Liver (tissue), 3 donors: ENCODE data around the gene ST3GAL4.

Source experiments
- CTCF ChIP-seq: fragments of 150-350 bp; IDR thresholded peaks from 2 replicates; pipeline ENCODE4 v1.5.1; 2017; ENCODE audit warnings: improper control_type of control experiment, low read depth, low read length; ENCODE audit not compliant: missing input control
- TAF1 ChIP-seq: conservative IDR thresholded peaks from 2 replicates; pipeline ENCODE4 v1.6.1; 2016; ENCODE audit warnings: antibody characterized with exemption, mild to moderate bottlenecking
- YY1 ChIP-seq: IDR thresholded peaks from 2 replicates; pipeline ENCODE4 v1.6.1; 2016; ENCODE audit warnings: antibody characterized with exemption, mild to moderate bottlenecking
- TF ChIP-seq, protein P1 (sequence below): IDR thresholded peaks from 2 replicates; pipeline ENCODE4 v1.6.1; 2016; ENCODE audit warnings: antibody characterized with exemption, mild to moderate bottlenecking
- TF ChIP-seq, protein P2 (sequence below): IDR thresholded peaks from 2 replicates; pipeline ENCODE4 v1.6.1; 2016; ENCODE audit warnings: antibody characterized with exemption
- donor health status: healthy.
- donor health status: healthy.

DNA sequence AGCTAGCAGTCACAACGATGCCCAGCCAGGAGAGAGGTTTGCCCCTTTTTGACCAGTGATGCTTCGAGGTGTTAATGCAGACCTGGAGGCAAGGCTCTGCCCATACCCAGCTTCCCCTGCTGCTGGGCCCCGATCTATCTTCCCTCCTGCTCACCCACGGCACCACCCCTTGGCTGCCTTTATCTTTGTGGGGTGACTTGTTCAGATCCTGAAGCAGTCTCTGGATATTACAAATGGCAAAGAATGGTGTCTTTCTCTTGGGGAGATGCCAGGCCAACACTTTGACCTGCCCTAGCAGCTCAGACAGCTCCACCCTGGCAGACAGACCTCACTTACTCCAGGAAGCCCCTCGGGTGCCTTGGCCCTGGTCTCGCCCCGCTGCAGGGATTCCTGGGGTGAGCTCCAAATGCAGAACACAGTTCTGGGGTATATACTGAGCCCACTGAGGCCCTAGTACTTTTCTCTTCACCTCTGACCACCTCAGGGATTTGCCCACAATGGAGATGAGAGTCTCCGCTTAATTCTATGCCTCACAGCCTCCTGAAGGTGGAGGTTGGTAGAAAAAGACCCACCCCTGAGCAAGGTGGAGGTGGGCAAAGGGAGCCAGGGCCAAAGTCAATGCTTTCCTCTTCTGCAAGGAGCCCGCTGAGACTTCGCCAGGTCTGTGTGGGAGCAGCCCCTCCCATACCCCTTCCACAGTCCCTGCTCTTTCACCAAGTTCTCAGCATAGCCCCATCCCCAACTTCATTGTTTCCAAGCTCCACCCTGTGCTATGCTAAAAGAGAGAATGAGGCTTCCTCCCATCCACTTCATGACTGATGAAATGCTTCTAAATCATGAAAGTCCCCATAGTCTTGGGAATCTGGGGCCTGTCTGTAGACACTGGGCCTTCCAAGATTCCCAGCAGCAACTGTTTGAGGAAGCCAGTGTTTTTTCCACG, 11.1 kb upstream of the ST3GAL4 start:
- TF ChIP-seq, protein P1, sequence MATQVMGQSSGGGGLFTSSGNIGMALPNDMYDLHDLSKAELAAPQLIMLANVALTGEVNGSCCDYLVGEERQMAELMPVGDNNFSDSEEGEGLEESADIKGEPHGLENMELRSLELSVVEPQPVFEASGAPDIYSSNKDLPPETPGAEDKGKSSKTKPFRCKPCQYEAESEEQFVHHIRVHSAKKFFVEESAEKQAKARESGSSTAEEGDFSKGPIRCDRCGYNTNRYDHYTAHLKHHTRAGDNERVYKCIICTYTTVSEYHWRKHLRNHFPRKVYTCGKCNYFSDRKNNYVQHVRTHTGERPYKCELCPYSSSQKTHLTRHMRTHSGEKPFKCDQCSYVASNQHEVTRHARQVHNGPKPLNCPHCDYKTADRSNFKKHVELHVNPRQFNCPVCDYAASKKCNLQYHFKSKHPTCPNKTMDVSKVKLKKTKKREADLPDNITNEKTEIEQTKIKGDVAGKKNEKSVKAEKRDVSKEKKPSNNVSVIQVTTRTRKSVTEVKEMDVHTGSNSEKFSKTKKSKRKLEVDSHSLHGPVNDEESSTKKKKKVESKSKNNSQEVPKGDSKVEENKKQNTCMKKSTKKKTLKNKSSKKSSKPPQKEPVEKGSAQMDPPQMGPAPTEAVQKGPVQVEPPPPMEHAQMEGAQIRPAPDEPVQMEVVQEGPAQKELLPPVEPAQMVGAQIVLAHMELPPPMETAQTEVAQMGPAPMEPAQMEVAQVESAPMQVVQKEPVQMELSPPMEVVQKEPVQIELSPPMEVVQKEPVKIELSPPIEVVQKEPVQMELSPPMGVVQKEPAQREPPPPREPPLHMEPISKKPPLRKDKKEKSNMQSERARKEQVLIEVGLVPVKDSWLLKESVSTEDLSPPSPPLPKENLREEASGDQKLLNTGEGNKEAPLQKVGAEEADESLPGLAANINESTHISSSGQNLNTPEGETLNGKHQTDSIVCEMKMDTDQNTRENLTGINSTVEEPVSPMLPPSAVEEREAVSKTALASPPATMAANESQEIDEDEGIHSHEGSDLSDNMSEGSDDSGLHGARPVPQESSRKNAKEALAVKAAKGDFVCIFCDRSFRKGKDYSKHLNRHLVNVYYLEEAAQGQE = no peak
- TF ChIP-seq CTCF (no peak), YY1 (no peak), TAF1 (no peak)
- TF ChIP-seq, protein P2, sequence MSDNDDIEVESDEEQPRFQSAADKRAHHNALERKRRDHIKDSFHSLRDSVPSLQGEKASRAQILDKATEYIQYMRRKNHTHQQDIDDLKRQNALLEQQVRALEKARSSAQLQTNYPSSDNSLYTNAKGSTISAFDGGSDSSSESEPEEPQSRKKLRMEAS = no peak
